Spleen (tissue), 11 donors: ENCODE data around the gene MEGF8. TPM values are rescaled to one million over a fixed set of nuclear protein-coding genes. Genes with fewer than 3 reads are reported as not detected.

ENCODE experiments used
- DNase-seq: peaks from one replicate; pipeline ENCODE4 v3.0.0-alpha.2; 2020
- H3K27ac ChIP-seq, 8 donors: fragments of 200-600 bp; sonication (generic) in 7 of 8; 1 replicate in 4 of 8; 2 replicates in 4 of 8; pipeline versions ENCODE4 v1.5.0 to v1.8.0; 2016 to 2021; ENCODE audit warnings: inconsistent platforms in 4 of 8, mild to moderate bottlenecking in 4 of 8, moderate library complexity in 1 of 8
- H3K27me3 ChIP-seq, 7 donors: fragments of 200-600 bp; sonication (generic) in 6 of 7; replicated peaks in 1 of 7; 1 replicate in 4 of 7; 2 replicates in 3 of 7; pipeline versions ENCODE4 v1.5.0 to v1.8.0; 2016 to 2021; ENCODE audit warnings: inconsistent platforms in 3 of 7, mild to moderate bottlenecking in 1 of 7
- H3K36me3 ChIP-seq, 6 donors: fragments of 200-600 bp; sonication (generic) in 5 of 6; 1 replicate in 4 of 6; 2 replicates in 2 of 6; pipeline versions ENCODE4 v1.5.0 to v1.8.0; 2016 to 2021; ENCODE audit warnings: inconsistent platforms in 2 of 6
- H3K4me1 ChIP-seq, 6 donors: fragments of 200-600 bp; sonication (generic) in 5 of 6; 1 replicate in 3 of 6; 2 replicates in 3 of 6; pipeline versions ENCODE4 v1.5.0 to v1.8.0; 2016 to 2021; ENCODE audit warnings: inconsistent platforms in 3 of 6
- H3K4me3 ChIP-seq, 8 donors: fragments of 200-600 bp; sonication (generic) in 7 of 8; 1 replicate in 4 of 8; 2 replicates in 4 of 8; pipeline versions ENCODE4 v1.5.0 to v1.8.0; 2016 to 2021; ENCODE audit warnings: inconsistent platforms in 4 of 8, mild to moderate bottlenecking in 4 of 8, moderate library complexity in 2 of 8
- H3K9me3 ChIP-seq, 8 donors: fragments of 200-600 bp; sonication (generic) in 7 of 8; 1 replicate in 4 of 8; 2 replicates in 4 of 8; pipeline versions ENCODE4 v1.5.0 to v1.8.0; 2016 to 2021; ENCODE audit warnings: inconsistent platforms in 4 of 8
- CTCF ChIP-seq, 11 experiments: fragments of 200-600 bp in 7 of 11; fragments of 450-650 bp in 4 of 11; sonication (generic) in 4 of 11; IDR thresholded peaks in 8 of 11; conservative IDR thresholded peaks in 3 of 11; 1 replicate in 7 of 11; 2 replicates in 4 of 11; pipeline versions ENCODE4 v1.4.0 to v1.8.0; 2016 to 2021; ENCODE audit warnings: antibody characterized with exemption in 11 of 11, inconsistent platforms in 4 of 11, mild to moderate bottlenecking in 1 of 11
- POLR2A ChIP-seq, 3 donors: fragments of 450-650 bp; IDR thresholded peaks; one replicate each; pipeline ENCODE4 v1.5.1; 2017; ENCODE audit warnings: antibody characterized with exemption in 3 of 3, mild to moderate bottlenecking in 1 of 3
- POLR2AphosphoS5 ChIP-seq, 3 donors: sonication (generic); formaldehyde crosslinking; IDR thresholded peaks; one replicate each; pipeline ENCODE4 v1.5.1; 2017; ENCODE audit warnings: antibody characterized with exemption in 3 of 3
- WGBS, 5 donors: extraction: QIAGEN DNeasy Blood & Tissue Kit in 3 of 5; methylation state at CpG; one replicate each; pipeline versions ENCODE4 v1.1.5 to v1.1.7; 2013 to 2018; 5-methylcytosine and 5-hydroxymethylcytosine counted together
- intact Hi-C: fragments of 100-400 bp; cut with DNase I; formaldehyde crosslinking; loops from one replicate; pipeline ENCODE4 v1.15.0; 2023; ENCODE audit warnings: low total_unique reads
- polyA plus RNA-seq, 3 donors: library from polyadenylated mRNA; stranded (reverse); fragments of 200-250 nt; gene quantifications; one replicate each; pipeline ENCODE4 v1.2.1, GENCODE V29; 2013
- total RNA-seq, 7 donors: library from RNA; depleted of rRNA in 3 of 7; stranded (reverse); fragments of >200 nt in 3 of 7; fragmentation: NEBNext Ultra II Directional in 4 of 7; extraction: Animal tissue kit (Norgen Biotek cat#: 25700) in 4 of 7; gene quantifications; one replicate each; pipeline versions ENCODE4 v1.1.0 to v1.2.1, GENCODE V29; 2016 to 2021
- donor health status: healthy with polysubstance abuse.
- donor health status: DM: no; HTN: no; CAD: no; lungs with moderate emphysema.
- donor health status: DM: no; HTN: no; CAD: no.
- donor health status: Bipolar disorder and iron deficiency.
- donor health status: healthy.
- donor health status: DM: no; HTN: no; CAD: no.
- donor health status: DM: yes; HTN: yes; CAD: no.

Gene MEGF8
- total and polyA plus RNA-seq, 10 donors: 2.3 to 26.2 (median 18.7) TPM

- DNase-seq: no peak
- no peak overlapping the region for H3K4me3 ChIP-seq
- H3K4me1 ChIP-seq: peaks cover 0 to 27% (median 18%) of the 10 kb centered on the region in 6 donors
- H3K9me3 ChIP-seq: no peaks in the 10 kb centered on the region
- TF ChIP-seq CTCF (IDR thresholded peaks at IDR 0.05 in 8 of 11, conservative IDR thresholded peaks at IDR 0.05 in 3 of 11) (no peak), POLR2AphosphoS5 (IDR thresholded peaks at IDR 0.05) (no peak), POLR2A (IDR thresholded peaks at IDR 0.05) (no peak)
- no peaks in the 10 kb centered on the region for H3K27me3 ChIP-seq
- H3K27ac ChIP-seq: no peak overlapping the region
- intact Hi-C loops: loop anchor here (5.0 kb wide), 1 partner anchor 172 kb away; the partner anchor contains the start of gene POU2F2
- no peaks in the 10 kb centered on the region for H3K36me3 ChIP-seq
- 85 to 94% (median 93%) methylated on average over 8 of the region's 8 CpGs for WGBS, 5 donors
Measured at GRCh38 chr19:42303876-42304275, 21.6 kb upstream of the MEGF8 start.

- no peak for TF ChIP-seq POLR2A (IDR thresholded peaks at IDR 0.05)
- no peak for TF ChIP-seq POLR2AphosphoS5 (IDR thresholded peaks at IDR 0.05)
- no peak for TF ChIP-seq CTCF (IDR thresholded peaks at IDR 0.05 in 8 of 11, conservative IDR thresholded peaks at IDR 0.05 in 3 of 11)
- no peak overlapping the region for H3K4me3 ChIP-seq
- no peak for DNase-seq
- no peak overlapping the region for H3K27ac ChIP-seq
- intact Hi-C loops: no loop called here
- H3K27me3 ChIP-seq: peaks cover 0 to 10% (median 0%) of the 10 kb centered on the region in 7 donors
- H3K4me1 ChIP-seq: peaks cover 0 to 21% (median 15%) of the 10 kb centered on the region in 6 donors
- H3K9me3 ChIP-seq: no peaks in the 10 kb centered on the region
- H3K36me3 ChIP-seq: no peaks in the 10 kb centered on the region
- whole genome bisulfite sequencing, 5 donors: 89 to 95% (median 91%) methylated on average over 22 of the region's 22 CpGs
Measured at GRCh38 chr19:42306646-42307045, 18.8 kb upstream of the MEGF8 start.

GRCh38 chr19:42309686-42310085, 15.7 kb upstream of the MEGF8 start:
- Histone ChIP-seq H3K27ac (no peak overlapping the region), H3K36me3 (no peaks in the 10 kb centered on the region), H3K4me3 (no peak overlapping the region), H3K4me1 (peaks cover 6 to 21% (median 14%) of the 10 kb centered on the region in 6 donors), H3K27me3 (peaks cover 0 to 40% (median 27%) of the 10 kb centered on the region in 7 donors), H3K9me3 (no peaks in the 10 kb centered on the region)
- intact Hi-C loops: no loop called here
- TF ChIP-seq CTCF (IDR thresholded peaks at IDR 0.05 in 8 of 11, conservative IDR thresholded peaks at IDR 0.05 in 3 of 11) (no peak), POLR2A (IDR thresholded peaks at IDR 0.05) (no peak), POLR2AphosphoS5 (IDR thresholded peaks at IDR 0.05) (no peak)
- WGBS, 5 donors: 71 to 92% (median 87%) methylated on average over 11 to 14 of the region's 14 CpGs
- no peak for DNase-seq

- WGBS, 5 donors: 59 to 86% (median 84%) methylated on average over 2 of the region's 2 CpGs
- DNase-seq: no peak
- intact Hi-C loops: no loop called here
- H3K27ac ChIP-seq: no peak overlapping the region
- no peak overlapping the region for H3K4me3 ChIP-seq
- peaks cover 10 to 26% (median 19%) of the 10 kb centered on the region in 6 donors for H3K4me1 ChIP-seq
- H3K27me3 ChIP-seq: peaks cover 0 to 49% (median 27%) of the 10 kb centered on the region in 7 donors
- no peaks in the 10 kb centered on the region for H3K36me3 ChIP-seq
- no peak for TF ChIP-seq CTCF (IDR thresholded peaks at IDR 0.05 in 8 of 11, conservative IDR thresholded peaks at IDR 0.05 in 3 of 11)
- TF ChIP-seq POLR2A (IDR thresholded peaks at IDR 0.05): no peak
- TF ChIP-seq POLR2AphosphoS5 (IDR thresholded peaks at IDR 0.05): no peak
- no peaks in the 10 kb centered on the region for H3K9me3 ChIP-seq
Measured at GRCh38 chr19:42311657-42312056, 13.8 kb upstream of the MEGF8 start.
